Measurements from ENCODE around the gene ABLIM1. TPM values are rescaled to one million over a fixed set of nuclear protein-coding genes. Genes with fewer than 3 reads are reported as not detected.
A peak's percentile ranks its signal among the peaks of the same experiment; 100 is the strongest.

Gene ABLIM1
- total RNA-seq, 2 donors from 2014 or later, result 58.7 to 154 TPM

GRCh38 chr10:114647545-114648138 lies 10.4 kb downstream of the ABLIM1 start:
- Mint-ChIP-seq H3K4me1 (no peaks in the 10 kb centered on the region), H3K27ac (no peak overlapping the region), H3K36me3 (ENCODE audit: low read depth) (no peaks in the 10 kb centered on the region), H3K9me3 (no peaks in the 10 kb centered on the region), H3K4me3 (no peak overlapping the region), H3K27me3 (no peaks in the 10 kb centered on the region)
- no peak for ATAC-seq (replicated peaks)

GRCh38 chr10:114646426-114646825 lies 11.6 kb downstream of the ABLIM1 start:
- Mint-ChIP-seq H3K27ac (no peak overlapping the region), H3K27me3 (no peaks in the 10 kb centered on the region), H3K36me3 (ENCODE audit: low read depth) (no peaks in the 10 kb centered on the region), H3K4me1 (no peaks in the 10 kb centered on the region), H3K4me3 (no peak overlapping the region), H3K9me3 (no peaks in the 10 kb centered on the region)
- ATAC-seq (replicated peaks), result no peak

GRCh38 chr10:114645706-114646105 lies 12.4 kb downstream of the ABLIM1 start:
- no peaks in the 10 kb centered on the region for H3K36me3 Mint-ChIP-seq (ENCODE audit: low read depth)
- H3K4me1 Mint-ChIP-seq, result no peaks in the 10 kb centered on the region

GRCh38 chr10:114643158-114643557 lies 14.9 kb downstream of the ABLIM1 start:
- no peaks in the 10 kb centered on the region for H3K9me3 Mint-ChIP-seq
- ATAC-seq (replicated peaks), result no peak
- H3K27ac Mint-ChIP-seq, result no peak overlapping the region
- no peaks in the 10 kb centered on the region for H3K36me3 Mint-ChIP-seq (ENCODE audit: low read depth)
- H3K4me3 Mint-ChIP-seq, result no peak overlapping the region
- H3K27me3 Mint-ChIP-seq, result no peaks in the 10 kb centered on the region
- no peaks in the 10 kb centered on the region for H3K4me1 Mint-ChIP-seq

More at GRCh38 chr10:114645706-114646105, 12.4 kb downstream of the ABLIM1 start:
- Mint-ChIP-seq H3K27ac (no peak overlapping the region), H3K27me3 (no peaks in the 10 kb centered on the region), H3K4me3 (no peak overlapping the region), H3K9me3 (no peaks in the 10 kb centered on the region)
- ATAC-seq (replicated peaks), result no peak

GRCh38 chr10:114642729-114643128 lies 15.3 kb downstream of the ABLIM1 start:
- no peak overlapping the region for H3K27ac Mint-ChIP-seq
- H3K9me3 Mint-ChIP-seq, result no peaks in the 10 kb centered on the region
- no peaks in the 10 kb centered on the region for H3K27me3 Mint-ChIP-seq
- H3K4me3 Mint-ChIP-seq, result no peak overlapping the region
- no peaks in the 10 kb centered on the region for H3K36me3 Mint-ChIP-seq (ENCODE audit: low read depth)
- no peaks in the 10 kb centered on the region for H3K4me1 Mint-ChIP-seq
- ATAC-seq (replicated peaks), result no peak

- peaks cover 3% of the 10 kb centered on the region for H3K27me3 Mint-ChIP-seq
- no peak overlapping the region for H3K4me3 Mint-ChIP-seq
- no peaks in the 10 kb centered on the region for H3K9me3 Mint-ChIP-seq
- peak; percentile 57 for ATAC-seq (replicated peaks)
- H3K36me3 Mint-ChIP-seq (ENCODE audit: low read depth), result no peaks in the 10 kb centered on the region
- H3K4me1 Mint-ChIP-seq, result no peaks in the 10 kb centered on the region
- no peak overlapping the region for H3K27ac Mint-ChIP-seq
These were observed 19.1 kb downstream of the ABLIM1 start for GRCh38 chr10:114638821-114639625.

- H3K4me1 Mint-ChIP-seq, result peaks cover 11% of the 10 kb centered on the region
- no peak for ATAC-seq (replicated peaks)
- no peaks in the 10 kb centered on the region for H3K36me3 Mint-ChIP-seq (ENCODE audit: low read depth)
- H3K27ac Mint-ChIP-seq, result no peak overlapping the region
- H3K9me3 Mint-ChIP-seq, result no peaks in the 10 kb centered on the region
- peaks cover 26% of the 10 kb centered on the region for H3K27me3 Mint-ChIP-seq
- H3K4me3 Mint-ChIP-seq, result no peak overlapping the region
These were observed 22.1 kb downstream of the ABLIM1 start for GRCh38 chr10:114635797-114636550.

- H3K36me3 Mint-ChIP-seq (ENCODE audit: low read depth), result no peaks in the 10 kb centered on the region
These were observed 23.0 kb downstream of the ABLIM1 start for GRCh38 chr10:114635101-114635500.

GRCh38 chr10:114634609-114634979 lies 23.5 kb downstream of the ABLIM1 start:
- H3K4me3 Mint-ChIP-seq, result no peak overlapping the region
- H3K27me3 Mint-ChIP-seq, result peaks cover 39% of the 10 kb centered on the region
- no peaks in the 10 kb centered on the region for H3K36me3 Mint-ChIP-seq (ENCODE audit: low read depth)
- ATAC-seq (replicated peaks), result no peak
- H3K27ac Mint-ChIP-seq, result no peak overlapping the region
- H3K9me3 Mint-ChIP-seq, result no peaks in the 10 kb centered on the region
- peaks cover 11% of the 10 kb centered on the region for H3K4me1 Mint-ChIP-seq

More at GRCh38 chr10:114635101-114635500, 23.0 kb downstream of the ABLIM1 start:
- Mint-ChIP-seq H3K4me1 (peaks cover 11% of the 10 kb centered on the region), H3K4me3 (no peak overlapping the region), H3K27me3 (peaks cover 34% of the 10 kb centered on the region), H3K27ac (no peak overlapping the region), H3K9me3 (no peaks in the 10 kb centered on the region)
- no peak for ATAC-seq (replicated peaks)

GRCh38 chr10:114632869-114633715 lies 25.0 kb downstream of the ABLIM1 start:
- Mint-ChIP-seq H3K27ac (no peak overlapping the region), H3K4me3 (peak overlapping the region; percentile 81), H3K4me1 (peaks cover 11% of the 10 kb centered on the region), H3K27me3 (peaks cover 47% of the 10 kb centered on the region), H3K36me3 (ENCODE audit: low read depth) (no peaks in the 10 kb centered on the region), H3K9me3 (no peaks in the 10 kb centered on the region)
- peak; percentile 37 for ATAC-seq (replicated peaks)

GRCh38 chr10:114631666-114632417 lies 26.2 kb downstream of the ABLIM1 start:
- peaks cover 11% of the 10 kb centered on the region for H3K4me1 Mint-ChIP-seq
- H3K4me3 Mint-ChIP-seq, result peak overlapping the region; percentile 81
- H3K27me3 Mint-ChIP-seq, result peaks cover 47% of the 10 kb centered on the region
- peak; percentile 83 for ATAC-seq (replicated peaks)
- H3K27ac Mint-ChIP-seq, result peak overlapping the region; percentile 55
- H3K36me3 Mint-ChIP-seq (ENCODE audit: low read depth), result no peaks in the 10 kb centered on the region
- no peaks in the 10 kb centered on the region for H3K9me3 Mint-ChIP-seq

GRCh38 chr10:114631090-114631665 lies 26.9 kb downstream of the ABLIM1 start:
- ATAC-seq (replicated peaks), result no peak

More at GRCh38 chr10:114631090-114631665, 26.9 kb downstream of the ABLIM1 start:
- Mint-ChIP-seq H3K27ac (peak overlapping the region; percentile 55), H3K36me3 (ENCODE audit: low read depth) (no peaks in the 10 kb centered on the region), H3K9me3 (no peaks in the 10 kb centered on the region), H3K4me1 (peaks cover 11% of the 10 kb centered on the region), H3K27me3 (peaks cover 47% of the 10 kb centered on the region), H3K4me3 (peak overlapping the region; percentile 81)
